GF-D8 (cell line): ENCODE data around the gene DOCK2.

ENCODE experiments used
- DNase-seq: peaks from one replicate; lab custom pipeline; 2025; lab: John Stamatoyannopoulos, UW

Gene DOCK2

DNA sequence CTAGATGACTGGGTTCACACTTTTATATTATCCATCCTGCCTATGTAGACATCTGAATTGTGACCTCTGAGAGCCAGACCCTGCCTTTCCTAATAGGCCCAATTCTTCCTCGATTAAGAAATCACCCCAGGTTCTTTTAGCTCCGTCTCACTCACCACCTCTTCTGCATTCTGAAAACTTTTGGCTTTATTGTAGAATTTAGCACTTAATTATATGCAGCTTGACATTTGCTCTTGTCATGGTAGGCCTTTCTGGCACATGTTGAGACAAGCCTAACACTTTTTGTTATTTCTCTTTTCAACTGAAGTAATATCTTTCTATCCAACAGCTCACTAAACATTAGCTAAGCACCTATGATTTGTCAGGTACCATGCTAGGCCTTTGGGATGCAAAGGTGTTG is 180.0 kb downstream of the DOCK2 start:
- no peak for DNase-seq

DNA sequence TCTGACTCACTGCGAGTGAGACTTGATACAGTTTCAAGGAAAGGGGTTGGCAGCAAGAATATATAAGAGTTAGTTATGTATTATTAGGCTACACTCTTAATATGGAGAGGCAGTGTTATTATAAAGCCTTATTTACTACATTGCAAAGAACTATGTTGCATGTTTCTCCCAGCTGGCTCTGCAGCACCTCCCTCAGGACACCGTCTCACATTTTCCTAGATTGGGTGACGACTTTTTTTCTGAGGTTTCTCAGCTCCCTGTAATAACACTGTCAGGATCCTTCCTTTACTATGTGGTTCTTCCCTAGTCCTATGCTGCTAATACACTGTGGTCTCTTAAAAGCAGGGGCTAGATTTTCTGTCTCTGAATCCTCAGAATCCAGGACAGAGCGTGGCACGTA is 189.5 kb downstream of the DOCK2 start:
- no peak for DNase-seq

DNA sequence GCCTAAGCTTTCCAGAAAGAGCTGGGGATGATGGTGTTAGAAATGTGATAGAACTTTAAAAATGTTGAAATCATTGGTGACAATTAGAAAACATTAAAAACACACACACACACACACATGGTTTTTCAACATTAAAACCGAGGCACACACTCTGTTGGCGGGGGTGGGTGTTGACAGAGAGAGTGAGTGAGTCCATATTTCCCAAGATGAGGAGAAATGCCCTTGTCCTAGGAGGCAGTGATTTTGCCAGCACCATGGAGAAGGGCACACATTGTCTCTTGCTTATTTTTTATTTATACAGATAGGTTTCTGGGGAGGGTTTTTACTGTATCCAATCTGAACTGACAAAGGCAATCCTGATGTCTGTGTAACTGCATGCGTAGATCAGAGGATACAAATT is 190.7 kb downstream of the DOCK2 start:
- DNase-seq: no peak

DNA sequence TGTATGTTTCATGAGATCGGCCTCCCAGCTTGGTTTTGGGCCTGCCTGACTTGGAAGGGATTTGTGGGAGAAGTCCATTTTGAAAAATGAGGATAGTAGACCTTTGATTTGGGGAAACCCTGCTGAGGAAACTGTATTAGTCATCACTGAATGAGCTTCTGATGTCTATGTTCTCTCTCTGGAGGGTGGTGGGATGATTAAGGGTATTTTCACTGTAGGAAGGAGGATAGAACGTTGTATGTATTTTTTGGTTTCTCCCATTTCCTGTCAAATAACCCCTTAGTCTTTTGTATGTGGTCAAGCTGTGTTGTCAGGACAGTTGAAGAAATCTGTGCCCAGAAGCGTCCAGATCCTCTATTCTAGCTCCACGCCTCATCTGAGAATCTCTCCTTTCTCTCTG is 191.3 kb downstream of the DOCK2 start:
- no peak for DNase-seq

DNA sequence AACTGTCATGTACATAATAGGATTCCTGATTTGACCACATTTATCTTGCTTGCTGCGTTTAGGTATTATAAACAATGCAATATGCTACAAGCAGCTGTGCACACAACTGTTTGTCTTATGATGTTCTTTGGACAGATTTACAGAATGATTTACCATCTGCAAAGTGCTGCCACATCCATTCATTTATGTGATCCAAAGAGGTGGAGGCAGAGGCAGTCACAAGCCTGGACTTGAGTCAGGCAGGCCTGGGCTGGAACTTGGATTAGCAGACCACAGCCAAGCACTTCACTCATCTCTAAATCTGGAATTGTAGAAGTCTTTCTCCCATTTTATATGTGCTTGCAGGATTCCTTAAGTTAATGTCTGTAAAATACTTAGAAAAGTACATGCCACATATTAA is 194.3 kb downstream of the DOCK2 start:
- no peak for DNase-seq

DNA sequence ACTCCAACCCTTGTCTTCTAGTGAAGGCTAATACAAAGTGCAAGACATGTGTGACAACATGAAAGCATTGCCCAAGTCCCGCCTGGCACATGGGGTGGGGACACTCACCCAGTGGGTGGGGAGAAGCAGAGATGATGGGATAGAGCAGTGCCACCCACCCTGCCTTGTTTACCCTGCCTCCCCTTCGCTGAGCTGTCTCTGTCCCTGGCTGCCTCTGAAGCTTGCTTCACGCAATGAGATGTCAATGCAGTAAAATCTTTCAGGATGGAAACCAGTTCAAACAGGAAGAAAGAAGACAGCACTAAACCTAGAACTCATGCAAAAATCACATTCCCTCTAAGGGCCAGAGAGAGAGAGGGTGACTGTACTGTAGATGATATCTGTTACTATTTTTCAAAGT is 195.2 kb downstream of the DOCK2 start:
- DNase-seq: no peak

DNA sequence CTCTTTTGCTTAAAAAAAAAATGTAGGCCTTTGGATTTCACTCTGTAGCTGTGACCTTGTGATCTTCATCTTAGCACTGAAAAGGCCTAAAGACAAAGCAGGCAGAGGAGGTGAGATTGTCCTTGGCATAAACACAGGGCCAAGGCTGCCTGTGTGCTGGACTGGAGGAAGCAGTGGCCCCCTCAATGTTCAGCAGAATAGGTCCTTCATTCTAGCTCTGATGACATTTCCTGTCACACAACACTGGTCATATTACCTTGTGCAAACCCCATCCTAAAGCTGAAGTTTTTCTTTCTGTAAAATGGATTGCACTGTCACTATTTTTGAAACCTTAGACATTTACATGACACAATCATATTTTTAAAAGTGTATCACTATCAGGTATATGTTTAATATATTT is 195.8 kb downstream of the DOCK2 start:
- DNase-seq: peak; percentile 35

DNA sequence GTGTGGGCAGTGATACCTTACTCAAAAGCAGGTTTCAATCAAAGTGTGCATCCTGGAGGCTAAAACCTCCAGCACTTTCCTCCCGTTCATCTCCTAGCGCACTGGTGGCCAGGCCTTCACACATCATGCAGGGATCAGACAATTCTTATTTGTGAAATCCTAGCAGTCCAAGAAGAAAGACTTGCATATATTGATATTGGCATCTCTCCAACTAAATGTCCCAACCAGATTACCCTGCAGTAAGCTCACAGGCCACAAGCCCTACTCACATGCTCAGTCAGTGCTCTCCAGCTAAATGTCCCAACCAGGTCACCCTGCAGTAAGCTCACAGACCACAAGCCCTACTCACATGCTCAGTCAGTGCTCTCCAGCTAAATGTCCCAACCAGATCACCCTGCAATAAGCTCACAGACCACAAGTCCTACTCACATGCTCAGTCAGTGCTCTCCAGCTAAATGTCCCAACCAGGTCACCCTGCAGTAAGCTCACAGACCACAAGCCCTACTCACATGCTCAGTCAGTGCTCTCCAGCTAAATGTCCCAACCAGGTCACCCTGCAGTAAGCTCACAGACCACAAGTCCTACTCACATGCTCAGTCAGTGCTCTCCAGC is 196.7 kb downstream of the DOCK2 start:
- DNase-seq: peak; percentile 4

DNA sequence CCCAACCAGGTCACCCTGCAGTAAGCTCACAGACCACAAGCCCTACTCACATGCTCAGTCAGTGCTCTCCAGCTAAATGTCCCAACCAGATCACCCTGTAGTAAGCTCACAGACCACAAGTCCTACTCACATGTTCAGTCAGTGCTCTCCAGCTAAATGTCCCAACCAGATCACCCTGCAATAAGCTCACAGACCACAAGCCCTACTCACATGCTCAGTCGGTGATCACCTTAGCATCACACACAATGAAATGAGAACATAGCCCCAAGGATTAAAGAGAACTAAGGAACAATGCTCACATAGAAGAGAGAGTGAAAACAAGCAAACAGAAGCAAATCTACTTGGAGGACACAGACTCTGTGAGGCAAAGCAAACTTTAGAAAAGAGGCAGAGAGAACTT is 197.5 kb downstream of the DOCK2 start:
- DNase-seq: peak; percentile 13

DNA sequence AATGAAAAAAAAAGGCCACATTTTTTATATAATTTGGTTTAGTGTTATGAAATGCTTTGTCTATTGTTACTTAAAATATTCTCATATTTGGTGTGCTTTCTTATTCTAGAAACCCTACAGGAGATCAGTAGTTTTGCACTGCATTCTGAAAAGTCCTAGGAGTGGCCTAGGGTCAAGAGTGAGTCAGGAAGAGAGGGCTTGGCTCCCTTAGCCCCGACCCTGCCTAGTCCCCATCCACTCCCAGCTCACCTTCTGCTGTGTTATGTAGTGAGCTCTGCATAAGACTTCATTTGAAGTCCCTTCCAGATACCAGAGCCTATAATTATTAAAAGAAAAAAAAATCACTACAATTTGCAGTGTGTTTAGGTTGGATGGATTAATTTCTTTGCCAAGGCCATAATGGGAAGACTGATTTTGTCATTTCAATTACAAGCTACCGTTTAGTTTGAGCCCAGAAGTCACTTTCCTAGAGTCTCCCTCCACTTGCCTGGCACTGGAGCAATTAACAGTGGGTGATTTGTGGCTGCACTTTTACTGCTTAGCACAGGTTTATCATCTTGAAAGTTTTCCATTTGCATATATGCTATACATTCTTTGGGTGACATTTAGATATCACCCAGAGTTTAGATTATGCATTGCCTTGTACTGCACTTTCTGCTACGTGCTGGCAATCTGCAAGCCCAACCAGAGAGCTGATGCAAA is 199.9 kb downstream of the DOCK2 start:
- DNase-seq: no peak

DNA sequence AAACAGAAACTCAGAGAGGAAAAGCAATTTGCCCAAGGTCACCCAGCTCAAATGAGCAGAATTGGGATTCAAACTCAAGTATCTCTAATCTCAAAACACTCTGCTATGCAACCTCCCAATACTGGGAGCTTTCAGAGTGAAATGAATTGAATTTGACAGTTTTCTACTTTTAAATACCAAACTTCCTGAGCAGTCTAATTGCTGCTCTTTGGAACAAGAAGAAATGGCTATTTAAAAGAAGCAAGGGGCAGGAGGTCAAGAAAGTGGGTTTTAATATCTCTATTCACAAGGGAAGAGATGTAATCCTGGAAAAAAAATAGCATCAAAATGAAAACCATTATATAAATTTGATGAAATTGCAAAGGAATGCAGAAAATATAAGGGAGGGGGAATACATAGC is 200.6 kb downstream of the DOCK2 start:
- no peak for DNase-seq

DNA sequence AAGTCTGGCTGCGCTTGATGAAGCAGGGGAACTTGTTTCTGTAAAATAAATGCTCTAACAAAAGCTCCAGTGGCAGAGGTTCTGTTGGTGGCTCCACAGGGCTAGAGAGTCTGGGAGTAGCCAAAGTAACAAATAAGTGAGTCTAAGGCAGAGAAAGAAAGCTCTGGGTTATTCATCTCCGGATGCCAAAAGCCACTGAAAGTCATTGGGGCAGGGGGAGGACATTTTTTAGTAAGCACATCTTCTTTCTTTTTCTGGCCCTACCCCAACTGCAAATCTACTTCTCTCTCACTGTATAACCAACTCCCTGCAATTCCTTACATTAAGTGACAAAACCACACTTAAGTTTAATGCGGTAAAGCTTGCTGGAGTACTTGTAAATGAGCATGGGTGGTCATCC is 201.6 kb downstream of the DOCK2 start:
- no peak for DNase-seq

DNA sequence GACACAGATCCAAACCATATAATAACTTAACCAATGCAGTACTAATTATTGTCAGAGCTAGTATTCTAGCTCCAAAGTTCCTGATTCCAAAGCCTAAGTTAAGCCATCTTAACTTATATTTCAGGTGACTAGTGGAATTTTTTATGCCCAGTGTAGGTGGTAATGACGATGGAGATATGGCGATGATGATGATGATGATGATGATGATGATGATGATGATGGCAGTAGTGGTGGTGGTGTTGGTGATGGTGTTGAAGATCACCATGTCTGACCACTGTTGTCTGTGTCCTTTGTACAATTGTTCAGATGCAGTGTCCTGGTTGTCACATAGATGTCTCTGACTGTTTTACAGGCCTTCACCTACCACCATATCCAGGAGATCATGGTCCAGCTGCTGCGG is 203.3 kb downstream of the DOCK2 start:
- no peak for DNase-seq

DNA sequence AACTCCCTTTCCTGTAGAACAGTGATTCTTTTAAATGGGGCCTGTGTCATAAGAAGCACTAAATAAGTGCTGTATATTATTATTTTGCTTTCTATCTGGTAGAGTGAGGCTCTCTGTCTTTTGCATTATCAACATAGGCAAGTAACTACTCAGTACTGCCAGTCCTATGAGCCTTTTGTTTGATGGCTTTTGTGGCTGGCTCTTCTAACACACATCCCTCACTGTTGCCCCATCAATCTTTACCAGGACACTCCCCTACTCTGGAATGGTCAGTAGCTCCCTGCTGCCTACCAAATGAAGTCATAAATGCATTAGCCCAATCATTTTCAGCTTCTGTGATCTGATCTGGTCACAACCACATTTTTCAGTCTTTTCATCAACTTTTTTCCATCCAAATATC is 205.6 kb downstream of the DOCK2 start:
- DNase-seq: no peak

DNA sequence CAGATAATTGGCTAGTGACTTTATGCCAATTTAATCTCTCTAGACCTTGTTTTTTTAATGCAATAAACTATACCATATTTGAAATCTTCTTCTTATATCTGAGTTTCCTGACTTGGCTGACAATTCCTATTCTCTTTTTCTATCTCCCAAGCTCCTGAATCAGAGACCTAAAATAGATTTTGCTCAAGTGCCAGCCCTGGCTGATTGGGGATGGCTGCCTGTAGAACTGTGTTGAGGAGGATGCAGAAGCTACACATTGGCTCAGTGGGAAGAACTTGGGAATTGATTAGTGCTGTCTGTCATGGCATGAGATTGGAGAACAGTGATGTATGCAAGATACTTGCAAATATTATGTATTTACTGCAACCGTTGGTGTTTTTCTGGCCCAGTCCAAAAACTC is 210.4 kb downstream of the DOCK2 start:
- DNase-seq: no peak

DNA sequence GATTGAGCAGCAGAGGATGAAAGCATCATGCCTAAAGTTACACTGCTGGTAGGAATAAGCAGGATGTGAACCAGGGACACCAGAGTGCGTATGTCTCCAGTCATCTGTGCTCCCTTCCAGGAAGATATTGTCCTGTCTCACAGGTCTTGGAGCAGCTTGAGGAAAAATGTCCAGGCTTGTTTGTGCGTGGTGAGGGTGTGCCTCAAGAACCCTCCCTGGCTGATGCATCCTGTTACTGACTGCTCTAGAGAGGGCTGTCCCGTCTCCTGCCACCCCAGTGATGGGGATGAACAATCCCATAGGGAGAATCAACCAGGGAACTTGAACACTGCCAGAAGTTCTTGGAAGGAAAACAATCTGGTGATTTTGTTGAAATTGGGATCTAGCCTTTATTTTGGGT is 211.2 kb downstream of the DOCK2 start:
- DNase-seq: no peak

DNA sequence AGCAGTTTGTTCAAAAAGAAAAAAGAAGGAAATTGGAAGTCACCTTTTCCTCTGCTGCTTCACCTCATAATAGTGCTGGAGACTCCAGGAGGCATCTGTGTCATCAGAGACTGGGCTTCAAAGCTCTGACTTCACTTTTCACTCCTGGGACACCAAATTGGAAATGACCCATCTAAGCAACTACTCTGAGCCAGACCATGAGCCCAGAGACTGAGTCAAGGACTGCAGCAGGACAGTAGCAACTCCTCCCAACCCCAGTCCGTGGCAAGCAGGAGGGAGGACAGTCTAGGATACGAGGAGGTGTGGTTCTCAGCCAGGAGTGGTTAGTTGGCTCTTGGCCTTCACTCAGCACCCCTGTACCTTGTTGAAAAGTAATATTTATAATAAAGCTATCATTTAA is 211.7 kb downstream of the DOCK2 start:
- no peak for DNase-seq

DNA sequence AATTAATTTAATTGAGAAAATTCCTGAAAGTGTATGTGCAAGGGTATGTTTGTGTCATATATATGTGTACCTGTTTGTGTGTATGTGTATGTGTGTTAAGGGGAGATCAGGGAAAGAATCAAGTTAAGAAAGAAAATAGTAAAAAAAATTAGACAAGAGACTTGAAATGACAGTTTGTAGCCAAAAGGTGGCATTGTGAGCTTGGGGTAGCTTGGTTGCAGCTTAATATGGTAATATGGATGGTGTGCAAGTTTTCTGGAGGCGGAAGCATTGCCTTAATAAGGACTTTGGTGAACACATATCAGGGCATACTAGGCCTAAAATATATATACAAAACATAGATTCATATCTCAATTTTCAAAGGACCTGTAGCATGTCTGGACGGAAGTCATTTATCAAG is 213.3 kb downstream of the DOCK2 start:
- DNase-seq: no peak

DNA sequence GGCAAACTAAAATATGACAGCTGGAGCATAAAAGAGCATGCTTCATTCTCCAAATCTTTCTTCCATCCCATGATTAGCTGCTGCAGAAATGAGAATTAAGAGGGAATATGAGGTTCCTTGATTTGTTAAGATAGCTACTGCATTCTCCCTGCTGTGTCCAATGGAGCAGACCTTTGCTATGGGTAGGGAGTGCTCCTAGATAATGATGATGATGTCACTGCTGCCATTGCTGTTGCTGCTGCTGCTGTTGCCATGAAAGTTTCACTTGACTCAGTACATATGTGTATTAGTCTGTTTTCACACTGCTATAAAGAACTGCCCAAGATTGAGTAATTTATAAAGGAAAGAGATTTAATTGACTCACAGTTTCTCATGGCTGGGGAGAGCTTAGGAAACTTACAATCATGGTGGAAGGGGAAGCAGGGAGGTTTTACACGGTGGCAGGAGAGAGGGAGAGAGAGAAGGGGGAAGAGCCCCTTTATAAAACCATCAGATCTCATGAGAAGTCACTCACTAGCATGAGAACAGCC is 214.3 kb downstream of the DOCK2 start:
- no peak for DNase-seq

DNA sequence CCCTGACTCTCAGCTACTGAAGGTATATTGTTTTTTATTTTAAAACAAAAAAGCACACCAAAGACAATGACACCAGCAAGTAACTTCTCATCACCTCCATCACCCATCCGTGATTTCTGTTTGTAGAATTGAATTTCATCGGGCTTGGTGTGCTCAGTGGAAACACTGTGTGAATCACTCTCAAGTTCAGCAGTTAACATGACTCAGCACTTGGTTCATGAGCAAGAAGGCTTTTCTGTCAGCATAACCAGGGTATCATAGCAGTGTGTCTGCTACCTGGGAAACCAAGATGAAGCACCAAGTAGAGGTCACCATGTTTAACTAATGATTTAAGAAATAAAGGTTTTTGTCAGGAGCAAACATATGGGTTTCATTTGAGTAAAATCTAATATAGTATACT is 219.5 kb downstream of the DOCK2 start:
- DNase-seq: no peak

DNA sequence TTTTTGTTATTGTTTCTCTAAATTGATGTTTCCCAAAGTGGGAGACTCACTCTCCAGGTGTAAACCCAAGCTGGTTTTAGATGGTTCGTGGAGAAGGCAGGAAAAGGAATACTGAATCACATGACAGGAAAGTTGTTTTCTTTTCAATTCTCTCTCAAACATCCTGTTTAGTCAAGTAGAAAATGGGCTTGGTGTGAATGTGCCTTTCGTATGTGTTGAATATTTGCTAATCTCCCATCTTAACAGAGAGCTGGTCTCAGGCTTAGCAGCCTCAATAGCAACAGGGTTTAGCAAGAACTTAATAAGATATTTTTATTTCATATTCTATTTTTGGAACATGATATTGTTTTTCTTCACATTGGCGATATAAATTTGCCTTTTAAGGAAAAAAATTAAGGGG is 223.5 kb downstream of the DOCK2 start:
- no peak for DNase-seq

DNA sequence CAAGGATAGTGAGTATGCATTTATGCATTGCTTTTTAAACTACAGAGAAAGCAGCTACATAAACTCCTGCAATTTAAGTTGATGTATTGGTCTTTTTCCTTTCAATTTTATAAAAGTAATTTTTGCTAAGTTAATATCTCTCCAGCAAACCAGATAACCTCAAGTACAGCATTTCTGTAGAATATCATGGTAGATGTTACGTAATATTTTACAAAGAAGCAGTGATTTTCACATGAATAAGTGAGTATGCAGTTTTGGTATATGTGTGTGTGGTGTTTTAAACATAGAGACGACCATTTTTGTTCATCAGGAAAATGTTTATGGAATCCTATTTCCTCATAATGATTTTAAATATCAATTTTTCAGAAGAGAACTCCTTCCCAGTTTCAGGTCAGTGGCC is 224.4 kb downstream of the DOCK2 start:
- no peak for DNase-seq

DNA sequence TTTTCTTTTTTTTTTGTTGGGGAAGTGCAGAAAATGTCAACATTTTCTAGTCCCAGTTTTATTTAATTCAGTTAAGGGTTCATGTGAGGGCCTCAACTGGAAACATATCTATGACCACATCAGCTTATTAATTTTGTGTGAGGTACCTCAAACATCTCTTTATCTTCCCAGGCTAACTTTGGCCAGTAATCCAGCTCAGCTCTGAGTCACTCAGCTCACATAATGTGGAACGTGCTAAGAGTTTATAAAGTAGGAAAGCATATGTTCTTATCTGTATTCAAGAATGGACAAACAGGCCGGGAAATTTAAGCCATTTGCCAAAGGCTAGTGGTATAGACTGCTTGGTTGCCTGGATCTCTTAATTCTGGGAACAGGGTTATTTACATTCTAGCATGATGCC is 224.9 kb downstream of the DOCK2 start:
- no peak for DNase-seq

DNA sequence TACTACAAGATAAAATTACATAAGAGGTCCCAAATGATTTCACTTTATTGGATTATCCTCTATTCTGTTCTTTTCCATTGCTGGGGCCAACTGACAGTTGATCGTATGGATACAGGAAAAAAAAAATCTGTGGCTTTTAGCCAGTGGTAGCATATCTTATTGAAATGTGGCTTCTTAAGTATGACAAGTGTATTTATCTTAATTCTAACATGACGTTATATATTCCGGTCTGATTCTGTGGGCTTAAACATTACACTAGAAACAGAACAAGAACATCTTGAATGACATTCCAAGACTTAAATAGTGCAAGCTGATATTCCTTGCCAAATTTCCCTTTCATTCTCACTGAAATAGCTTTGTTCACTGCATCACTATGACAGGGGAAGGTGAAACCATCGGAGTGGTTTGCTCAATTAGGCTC is 225.3 kb downstream of the DOCK2 start:
- no peak for DNase-seq
